Right lobe of liver (tissue), 4 donors: ENCODE data around the gene SLC22A23.

ENCODE experiments used
- POLR2A ChIP-seq: fragments of 450-650 bp; IDR thresholded peaks from one replicate; pipeline ENCODE4 v1.6.1; 2017; ENCODE audit warnings: antibody characterized with exemption, mild to moderate bottlenecking
- TF ChIP-seq, protein P1 (sequence below), 4 donors: fragments of 200-600 bp in 3 of 4; fragments of 450-650 bp in 1 of 4; IDR thresholded peaks; one replicate each; pipeline versions ENCODE4 v1.5.1 to v1.8.0; 2016 to 2022; ENCODE audit warnings: antibody characterized with exemption in 4 of 4, mild to moderate bottlenecking in 2 of 4
- donor health status: DM: no; HTN: no; CAD: no.
- donor health status: DM: no; HTN: no; CAD: no.
- donor health status: DM: no; HTN: yes; CAD: no.

DNA sequence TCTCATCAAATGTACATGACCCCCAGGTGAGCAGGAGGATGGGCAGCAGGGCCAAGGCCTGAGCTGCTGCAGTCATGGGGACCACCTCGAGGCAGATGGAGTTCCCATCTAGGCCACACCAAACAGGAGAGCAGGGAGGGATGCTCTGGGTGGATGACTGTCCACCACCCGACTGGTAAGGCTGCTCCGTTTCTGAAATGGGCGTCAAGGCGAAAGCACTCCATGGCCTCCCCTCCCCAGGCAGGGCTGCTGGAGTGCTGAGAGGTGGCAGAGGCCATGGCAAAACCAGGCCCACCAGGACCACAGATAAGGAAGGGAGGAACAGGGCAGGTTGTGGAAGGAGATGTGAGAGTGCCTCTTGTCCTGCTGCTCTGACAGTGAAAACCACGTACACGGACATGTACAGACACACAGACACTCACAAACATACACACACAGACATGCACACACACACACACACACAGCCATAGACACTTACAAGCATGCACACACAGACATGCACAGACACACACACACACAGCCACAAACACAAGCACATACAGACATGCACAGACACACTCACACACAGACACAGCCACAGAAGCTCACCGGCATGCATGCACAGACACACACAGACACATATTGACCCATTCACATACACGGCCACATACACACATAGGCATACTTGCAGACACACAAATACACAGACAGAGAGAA is 104.9 kb downstream of the SLC22A23 start:
- TF ChIP-seq, protein P1, sequence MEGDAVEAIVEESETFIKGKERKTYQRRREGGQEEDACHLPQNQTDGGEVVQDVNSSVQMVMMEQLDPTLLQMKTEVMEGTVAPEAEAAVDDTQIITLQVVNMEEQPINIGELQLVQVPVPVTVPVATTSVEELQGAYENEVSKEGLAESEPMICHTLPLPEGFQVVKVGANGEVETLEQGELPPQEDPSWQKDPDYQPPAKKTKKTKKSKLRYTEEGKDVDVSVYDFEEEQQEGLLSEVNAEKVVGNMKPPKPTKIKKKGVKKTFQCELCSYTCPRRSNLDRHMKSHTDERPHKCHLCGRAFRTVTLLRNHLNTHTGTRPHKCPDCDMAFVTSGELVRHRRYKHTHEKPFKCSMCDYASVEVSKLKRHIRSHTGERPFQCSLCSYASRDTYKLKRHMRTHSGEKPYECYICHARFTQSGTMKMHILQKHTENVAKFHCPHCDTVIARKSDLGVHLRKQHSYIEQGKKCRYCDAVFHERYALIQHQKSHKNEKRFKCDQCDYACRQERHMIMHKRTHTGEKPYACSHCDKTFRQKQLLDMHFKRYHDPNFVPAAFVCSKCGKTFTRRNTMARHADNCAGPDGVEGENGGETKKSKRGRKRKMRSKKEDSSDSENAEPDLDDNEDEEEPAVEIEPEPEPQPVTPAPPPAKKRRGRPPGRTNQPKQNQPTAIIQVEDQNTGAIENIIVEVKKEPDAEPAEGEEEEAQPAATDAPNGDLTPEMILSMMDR (IDR thresholded peaks at IDR 0.05) = no peak
- no peak for TF ChIP-seq POLR2A
